CD4-positive, CD25-positive, alpha-beta regulatory T cell (primary cell): ENCODE measurements around the gene INPP5F. TPM values are rescaled to one million over a fixed set of nuclear protein-coding genes. Genes with fewer than 3 reads are reported as not detected.

ENCODE experiments used
- ATAC-seq, 2 donors: fragments of 150-1000 bp; cut with Tn5 transposase; one replicate each; pipeline ENCODE4 v1.10.0; 2021; ENCODE audit warnings: low read depth in 2 of 2, moderate number of reproducible peaks in 2 of 2, moderate library complexity in 1 of 2
- DNase-seq, 3 donors: peaks; one replicate each; pipeline versions ENCODE4 v3.0.0 to v3.0.0-alpha.2; 2012 to 2022; ENCODE audit warnings: mixed read lengths in 1 of 3
- H3K27ac ChIP-seq: one replicate; pipeline ENCODE4 v1.7.0; 2013; ENCODE audit warnings: mild to moderate bottlenecking, low read length; ENCODE audit not compliant: insufficient read depth, poor library complexity, severe bottlenecking
- H3K27me3 ChIP-seq: one replicate; pipeline ENCODE4 v1.7.0; 2013; ENCODE audit warnings: low read length; ENCODE audit not compliant: control insufficient read depth, insufficient read depth
- H3K36me3 ChIP-seq: one replicate; pipeline ENCODE4 v1.7.0; 2013; ENCODE audit warnings: mild to moderate bottlenecking, low read length, moderate library complexity; ENCODE audit not compliant: control insufficient read depth, insufficient read depth
- H3K4me1 ChIP-seq: 2 replicates; pipeline ENCODE4 v1.7.0; 2013; ENCODE audit warnings: mild to moderate bottlenecking, low read length; ENCODE audit not compliant: insufficient read depth, control insufficient read depth, poor library complexity, severe bottlenecking
- H3K4me3 ChIP-seq: one replicate; pipeline ENCODE4 v1.7.0; 2013; ENCODE audit warnings: low read depth, mild to moderate bottlenecking, low read length, moderate library complexity
- H3K9me3 ChIP-seq, 2 experiments: 1 replicate in 1 of 2; 2 replicates in 1 of 2; pipeline ENCODE4 v1.7.0; 2013; ENCODE audit warnings: low read length in 2 of 2, mild to moderate bottlenecking in 1 of 2, moderate library complexity in 1 of 2; ENCODE audit not compliant: control insufficient read depth in 2 of 2
- H3K27ac Mint-ChIP-seq, 3 donors: one replicate each; pipeline ENCODE4 v1.8.0; 2020 to 2022; ENCODE audit warnings: mild to moderate bottlenecking in 3 of 3, mixed read lengths in 3 of 3, moderate library complexity in 2 of 3
- H3K27me3 Mint-ChIP-seq: one replicate; pipeline ENCODE4 v1.8.0; 2022; ENCODE audit warnings: mild to moderate bottlenecking, mixed read lengths
- H3K36me3 Mint-ChIP-seq: one replicate; pipeline ENCODE4 v1.8.0; 2020; ENCODE audit warnings: mixed read lengths
- H3K4me1 Mint-ChIP-seq, 4 donors: one replicate each; pipeline ENCODE4 v1.8.0; 2020 to 2022; ENCODE audit warnings: mixed read lengths in 4 of 4, mild to moderate bottlenecking in 1 of 4
- H3K4me3 Mint-ChIP-seq, 4 donors: one replicate each; pipeline ENCODE4 v1.8.0; 2020 to 2022; ENCODE audit warnings: mild to moderate bottlenecking in 4 of 4, mixed read lengths in 4 of 4, moderate library complexity in 3 of 4
- H3K9me3 Mint-ChIP-seq, 7 donors: one replicate each; pipeline ENCODE4 v1.8.0; 2020 to 2022; ENCODE audit warnings: mixed read lengths in 7 of 7, mild to moderate bottlenecking in 3 of 7, moderate library complexity in 2 of 7
- polyA plus RNA-seq, 4 donors: library from polyadenylated mRNA; unstranded; fragments of 300-500 nt; fragmentation: Illumina TruSeq; gene quantifications; one replicate each; pipeline ENCODE4 v1.2.3, GENCODE V29; 2021
- total RNA-seq: library from RNA; stranded (reverse); gene quantifications from one replicate; pipeline ENCODE4 v1.2.3, GENCODE V29; 2022

The INPP5F gene
- total and polyA plus RNA-seq, 5 donors from 2014 or later = 10.4 to 22.1 (median 11.2) TPM

- H3K36me3 Mint-ChIP-seq = no peaks in the 10 kb centered on the region
- Histone ChIP-seq H3K27me3 (no peaks in the 10 kb centered on the region), H3K27ac (no peak overlapping the region), H3K4me3 (no peak overlapping the region), H3K36me3 (no peaks in the 10 kb centered on the region), H3K4me1 (peaks cover 5% of the 10 kb centered on the region), H3K9me3 (no peaks in the 10 kb centered on the region)
- peaks cover 2 to 6% (median 5%) of the 10 kb centered on the region in 4 donors for H3K4me1 Mint-ChIP-seq
- H3K4me3 Mint-ChIP-seq = no peak overlapping the region
- DNase-seq = no peak
- H3K9me3 Mint-ChIP-seq = no peaks in the 10 kb centered on the region
- ATAC-seq = no peak
- no peak overlapping the region for H3K27ac Mint-ChIP-seq
- H3K27me3 Mint-ChIP-seq = no peaks in the 10 kb centered on the region
These were observed 152.7 kb downstream of the INPP5F start for GRCh38 chr10:119878524-119878923.

Other genes with a start within 250 kb of the INPP5F start
- gene RGS10, start 183.3 kb upstream of the INPP5F start, total RNA-seq = 85.7 TPM
- gene RGS10, start 183.3 kb upstream of the INPP5F start, polyA plus RNA-seq = 100 to 1,000 TPM; 165 to 188 (median 183) TPM
- 205 TPM for gene TIAL1, start 129.1 kb upstream of the INPP5F start, total RNA-seq
- 10 to 100 TPM in 2 of 4 donors, 1 to 10 TPM in 2; 9.2 to 16.6 (median 10.8) TPM for gene TIAL1, start 129.1 kb upstream of the INPP5F start, polyA plus RNA-seq
- 38.2 TPM for gene BAG3, start 74.7 kb upstream of the INPP5F start, total RNA-seq
- gene BAG3, start 74.7 kb upstream of the INPP5F start, polyA plus RNA-seq = 1 to 10 TPM; 6.7 to 8.7 (median 7.4) TPM
- 36.1 TPM for gene MCMBP, start 146.8 kb downstream of the INPP5F start, total RNA-seq
- 10 to 100 TPM; 62.8 to 69.6 (median 64.4) TPM for gene MCMBP, start 146.8 kb downstream of the INPP5F start, polyA plus RNA-seq
- gene SEC23IP, start 166.7 kb downstream of the INPP5F start, total RNA-seq = 29.7 TPM
- 10 to 100 TPM; 45.0 to 58.6 (median 53.0) TPM for gene SEC23IP, start 166.7 kb downstream of the INPP5F start, polyA plus RNA-seq